Right ventricle myocardium superior (tissue), 1 donor: ENCODE data around the gene PCDHGB6. TPM values are rescaled to one million over a fixed set of nuclear protein-coding genes. Genes with fewer than 3 reads are reported as not detected.

Source experiments
- ATAC-seq: fragments of 200-7000 bp; cut with Tn5 transposase; one replicate; pipeline ENCODE4 v1.9.1; 2020; ENCODE audit warnings: mild to moderate bottlenecking; ENCODE audit not compliant: poor library complexity
- DNase-seq: peaks from one replicate; pipeline ENCODE4 v3.0.0-alpha.2; 2020
- intact Hi-C: fragments of 100-400 bp; cut with DNase I; formaldehyde crosslinking; loops from one replicate; pipeline ENCODE4 v1.11.2; 2022
- total RNA-seq: library from RNA; stranded (reverse); fragmentation: NEBNext Ultra II Directional; extraction: Animal tissue kit (Norgen Biotek cat#: 25700); gene quantifications from one replicate; pipeline ENCODE4 v1.2.1, GENCODE V29; 2021
- donor health status: DM: no; HTN: yes; CAD: no; lungs with severe emphysema.

PCDHGB6 gene
- total RNA-seq, 1 donor from 2014 or later = 6.2 TPM

DNA sequence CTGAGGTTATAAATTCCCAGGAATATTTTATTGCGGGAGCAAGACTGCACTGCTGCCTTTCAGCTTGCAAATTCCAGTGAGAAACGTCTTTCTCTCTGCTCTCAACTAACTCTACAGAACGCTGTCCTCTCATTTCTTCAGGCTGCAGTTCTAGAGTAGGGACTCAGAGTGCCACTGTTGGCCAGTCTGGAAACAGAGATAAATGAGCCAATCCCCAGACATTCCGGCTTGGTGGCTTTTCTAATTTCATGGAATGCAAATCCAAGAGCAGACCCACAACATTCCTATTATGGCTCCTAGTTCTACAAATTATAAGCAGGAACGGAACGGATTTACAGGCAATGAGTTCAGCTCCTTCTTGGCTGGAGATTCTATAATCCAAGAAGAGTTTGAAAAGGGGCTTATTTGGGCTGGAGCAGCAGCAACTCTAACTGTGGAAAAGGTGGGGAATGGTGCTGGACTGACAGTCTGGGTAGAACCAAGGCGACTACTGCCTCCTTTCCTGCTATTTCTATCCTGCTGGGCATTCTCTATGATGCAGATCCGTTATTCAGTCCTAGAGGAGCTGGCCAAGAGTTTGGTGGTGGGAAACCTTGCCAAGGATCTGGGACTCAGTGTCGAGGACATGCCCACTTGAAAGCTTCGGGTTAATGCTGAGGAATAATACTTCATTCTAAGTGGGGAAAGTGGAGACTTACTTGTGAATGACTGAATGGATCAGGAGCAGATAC, 31.8 kb downstream of the PCDHGB6 start:
- ATAC-seq = peak; percentile 50
- intact Hi-C loops = no loop called here
- DNase-seq = no peak

GRCh38 chr5:141440341-141440740, 32.5 kb downstream of the PCDHGB6 start:
- DNase-seq = no peak
- intact Hi-C loops = no loop called here
- no peak for ATAC-seq

DNA sequence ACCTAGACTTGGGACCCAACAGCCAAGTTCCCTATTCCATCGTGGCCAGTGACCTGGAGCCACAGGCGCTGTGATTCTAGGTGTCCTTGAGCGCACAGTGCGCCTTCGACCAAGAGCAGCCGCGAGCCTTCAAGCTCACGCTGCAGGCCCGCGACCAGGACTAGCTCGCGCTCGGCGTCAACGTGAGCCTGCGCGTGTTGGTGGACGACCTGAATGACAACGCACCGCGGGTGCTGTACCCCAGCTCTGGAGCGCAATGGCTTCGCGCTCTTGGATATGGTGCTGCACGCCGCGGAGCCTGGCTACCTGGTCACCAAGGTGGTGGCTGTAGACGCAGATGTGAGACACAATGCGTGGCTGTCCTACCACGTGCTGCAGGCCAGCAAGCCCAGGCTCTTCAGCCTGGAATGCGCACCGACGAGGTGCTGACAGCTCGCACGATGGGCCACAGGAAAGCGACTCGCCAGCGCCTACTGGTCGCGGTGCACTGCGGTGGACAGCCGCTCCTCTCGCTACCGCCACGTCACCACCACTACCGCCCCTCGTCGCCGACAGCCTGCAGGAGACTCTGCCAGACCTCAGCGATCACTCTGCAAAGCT, 33.9 kb downstream of the PCDHGB6 start:
- DNase-seq = peak; percentile 63
- intact Hi-C loops = no loop called here

More for the DNA sequence above, 33.9 kb downstream of the PCDHGB6 start:
- peak; percentile 88 for ATAC-seq

Other genes with a start within 250 kb of the PCDHGB6 start
- gene PCDHB7, start 235.4 kb upstream of the PCDHGB6 start, total RNA-seq = 0.62 TPM
- 2.1 TPM for gene PCDHB8, start 230.2 kb upstream of the PCDHGB6 start, total RNA-seq
- gene PCDHB16, start 225.6 kb upstream of the PCDHGB6 start, total RNA-seq = 2.2 TPM
- 0.81 TPM for gene PCDHB9, start 220.9 kb upstream of the PCDHGB6 start, total RNA-seq
- 0.81 TPM for gene PCDHB10, start 215.7 kb upstream of the PCDHGB6 start, total RNA-seq
- gene PCDHB11, start 208.4 kb upstream of the PCDHGB6 start, total RNA-seq = 0.73 TPM
- gene PCDHB12, start 199.3 kb upstream of the PCDHGB6 start, total RNA-seq = 1.0 TPM
- 2.8 TPM for gene PCDHB13, start 194.1 kb upstream of the PCDHGB6 start, total RNA-seq
- gene PCDHB14, start 184.7 kb upstream of the PCDHGB6 start, total RNA-seq = 3.3 TPM
- 3.9 TPM for gene PCDHB15, start 162.6 kb upstream of the PCDHGB6 start, total RNA-seq
- 0.16 TPM for gene SLC25A2, start 104.0 kb upstream of the PCDHGB6 start, total RNA-seq
- 101 TPM for gene TAF7, start 87.2 kb upstream of the PCDHGB6 start, total RNA-seq
- gene PCDHGA1, start 77.5 kb upstream of the PCDHGB6 start, total RNA-seq = 2.7 TPM
- 6.5 TPM for gene PCDHGA2, start 69.3 kb upstream of the PCDHGB6 start, total RNA-seq
- gene PCDHGA3, start 64.2 kb upstream of the PCDHGB6 start, total RNA-seq = 13.0 TPM
- 7.8 TPM for gene PCDHGB1, start 57.9 kb upstream of the PCDHGB6 start, total RNA-seq
- gene PCDHGA4, start 53.0 kb upstream of the PCDHGB6 start, total RNA-seq = 9.3 TPM
- gene PCDHGB2, start 48.0 kb upstream of the PCDHGB6 start, total RNA-seq = 9.2 TPM
- gene PCDHGA5, start 43.9 kb upstream of the PCDHGB6 start, total RNA-seq = 6.6 TPM
- 7.6 TPM for gene PCDHGB3, start 37.8 kb upstream of the PCDHGB6 start, total RNA-seq
- 6.7 TPM for gene PCDHGA6, start 34.1 kb upstream of the PCDHGB6 start, total RNA-seq
- gene PCDHGA7, start 25.3 kb upstream of the PCDHGB6 start, total RNA-seq = 7.7 TPM
- gene PCDHGB4, start 20.3 kb upstream of the PCDHGB6 start, total RNA-seq = 5.8 TPM
- gene PCDHGA8, start 15.4 kb upstream of the PCDHGB6 start, total RNA-seq = 10.1 TPM
- gene PCDHGB5, start 10.1 kb upstream of the PCDHGB6 start, total RNA-seq = 7.2 TPM
- 4.3 TPM for gene PCDHGA9, start 5.2 kb upstream of the PCDHGB6 start, total RNA-seq
- gene PCDHGA10, start 5.0 kb downstream of the PCDHGB6 start, total RNA-seq = 5.4 TPM
- gene PCDHGB7, start 9.7 kb downstream of the PCDHGB6 start, total RNA-seq = 9.8 TPM
- gene PCDHGA11, start 13.0 kb downstream of the PCDHGB6 start, total RNA-seq = 5.1 TPM
- 4.9 TPM for gene PCDHGA12, start 22.5 kb downstream of the PCDHGB6 start, total RNA-seq
- 17.1 TPM for gene PCDHGC3, start 67.9 kb downstream of the PCDHGB6 start, total RNA-seq
- 3.0 TPM for gene PCDHGC4, start 77.0 kb downstream of the PCDHGB6 start, total RNA-seq
- gene PCDHGC5, start 81.1 kb downstream of the PCDHGB6 start, total RNA-seq = 3.0 TPM
- gene DIAPH1, start 211.0 kb downstream of the PCDHGB6 start, total RNA-seq = 32.0 TPM
- 29.1 TPM for gene HDAC3, start 228.8 kb downstream of the PCDHGB6 start, total RNA-seq
- gene RELL2, start 229.0 kb downstream of the PCDHGB6 start, total RNA-seq = 0.86 TPM
- gene FCHSD1, start 243.4 kb downstream of the PCDHGB6 start, total RNA-seq = 2.6 TPM